ENCODE data around the gene GPR55.

GPR55 gene

DNA sequence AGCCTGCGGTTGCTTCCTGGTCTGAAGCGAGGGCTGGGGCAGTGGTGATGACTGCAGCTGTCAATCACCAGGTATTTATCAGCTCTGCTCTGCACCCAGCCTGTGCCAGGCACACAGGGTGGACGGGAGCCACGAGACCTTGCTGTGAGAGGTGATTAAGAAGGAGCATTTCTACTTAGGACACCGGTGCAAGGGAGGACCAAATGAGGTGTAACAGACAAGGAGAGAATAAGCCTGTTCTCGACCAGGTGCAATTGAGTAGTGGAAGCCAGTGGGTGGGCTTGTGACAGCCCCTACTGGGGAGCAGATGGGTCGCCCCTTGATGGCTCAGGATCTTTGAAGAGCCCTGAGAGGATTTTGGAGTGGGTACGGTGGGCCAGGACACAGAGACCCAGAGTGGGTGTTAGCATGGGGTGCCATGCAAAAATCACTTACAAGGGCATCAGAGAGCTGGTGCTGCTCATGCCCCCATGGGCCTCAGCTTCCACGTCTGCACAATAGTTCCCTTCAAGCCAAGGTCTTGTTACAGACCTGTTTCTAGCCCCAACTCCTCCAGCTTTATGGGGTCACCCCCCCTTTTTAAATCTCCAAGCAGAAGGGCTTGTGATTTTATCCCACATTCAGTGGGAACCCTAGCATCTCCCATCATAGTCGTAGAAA, 24.6 kb downstream of the GPR55 start:
- no peak for DNase-seq (ENCODE audit: low spot score)

DNA sequence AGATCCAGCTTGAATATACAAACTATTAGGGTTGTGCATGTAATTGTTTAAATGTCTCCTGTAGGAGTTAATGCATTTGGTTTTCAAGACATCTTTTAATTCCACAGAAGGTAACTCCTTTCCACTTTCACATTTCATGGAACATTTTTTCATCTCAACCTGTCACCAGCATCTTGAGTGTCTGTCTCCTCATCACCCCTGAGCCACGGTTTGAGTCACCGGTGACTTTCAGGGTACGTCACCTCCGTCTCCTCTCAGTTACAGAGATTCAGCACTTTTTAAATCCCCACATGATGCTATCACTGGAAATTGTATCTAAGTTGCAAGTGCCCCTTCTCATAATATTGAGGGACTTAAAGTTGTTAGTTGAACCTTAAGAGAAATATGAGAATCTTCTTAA, 25.3 kb downstream of the GPR55 start:
- peak; percentile 78 for DNase-seq (ENCODE audit: low spot score)

DNA sequence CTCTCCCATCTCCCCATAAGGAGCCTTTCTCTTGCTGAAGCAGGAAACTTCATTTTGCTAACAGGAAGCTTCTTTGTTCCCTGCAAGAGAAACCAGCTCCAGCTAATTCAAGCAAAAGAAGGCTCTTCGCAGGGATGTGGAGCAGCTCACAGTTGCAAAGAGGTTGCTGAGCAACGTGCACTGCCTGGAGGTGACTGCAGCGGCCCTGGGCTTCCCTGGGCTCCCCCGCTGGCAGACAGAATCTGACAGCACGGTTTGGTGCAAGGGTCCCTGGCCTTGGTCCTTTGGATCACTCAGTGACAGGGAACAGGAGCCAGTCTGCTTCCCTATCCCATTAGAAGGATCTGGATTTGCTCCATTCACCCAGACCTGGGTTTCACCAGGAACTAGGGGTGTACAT, 25.8 kb downstream of the GPR55 start:
- DNase-seq (ENCODE audit: low spot score), result no peak

- no peak for DNase-seq (ENCODE audit: low spot score)
Observed at GRCh38 chr2:230898713-230899091, 26.3 kb downstream of the GPR55 start.

- DNase-seq (ENCODE audit: low spot score), result no peak
Observed at GRCh38 chr2:230898016-230898712, 26.9 kb downstream of the GPR55 start.

DNA sequence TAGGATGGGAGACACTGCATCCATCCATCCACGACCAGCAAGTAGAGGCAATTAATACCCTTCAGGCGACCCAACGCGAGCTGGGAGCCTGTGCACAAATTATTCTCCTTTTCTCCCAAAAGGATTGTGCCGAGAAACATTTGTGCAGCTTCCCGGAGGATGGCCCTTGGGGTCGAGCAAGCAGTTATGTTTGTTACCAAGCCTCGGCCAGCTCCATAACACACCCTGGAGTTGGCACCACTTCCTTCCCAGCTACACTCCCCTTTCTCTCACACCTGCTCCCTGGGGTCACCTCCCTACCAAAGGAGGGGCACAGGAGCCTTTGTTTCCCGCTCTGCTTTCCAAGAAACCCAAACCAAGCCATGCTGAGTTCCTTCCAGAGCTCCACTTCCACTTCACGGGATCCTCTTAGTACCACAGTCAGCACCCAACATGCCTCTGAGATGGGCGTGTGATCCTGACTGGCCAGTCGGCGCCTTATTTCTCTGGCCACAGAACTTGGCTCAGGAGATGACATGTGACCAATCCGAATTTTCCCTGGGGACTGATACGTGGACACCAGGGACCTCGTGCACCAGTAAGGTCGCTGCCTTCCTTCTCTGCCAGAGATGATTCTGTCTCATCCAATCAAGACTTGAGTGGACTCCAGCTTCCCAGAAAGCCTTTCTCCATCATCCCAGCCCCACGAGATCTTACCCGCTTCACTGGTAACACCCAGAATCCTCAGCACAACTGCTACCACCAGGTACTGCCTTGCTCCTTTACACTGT, 28.5 kb downstream of the GPR55 start:
- DNase-seq (ENCODE audit: low spot score), result no peak

DNA sequence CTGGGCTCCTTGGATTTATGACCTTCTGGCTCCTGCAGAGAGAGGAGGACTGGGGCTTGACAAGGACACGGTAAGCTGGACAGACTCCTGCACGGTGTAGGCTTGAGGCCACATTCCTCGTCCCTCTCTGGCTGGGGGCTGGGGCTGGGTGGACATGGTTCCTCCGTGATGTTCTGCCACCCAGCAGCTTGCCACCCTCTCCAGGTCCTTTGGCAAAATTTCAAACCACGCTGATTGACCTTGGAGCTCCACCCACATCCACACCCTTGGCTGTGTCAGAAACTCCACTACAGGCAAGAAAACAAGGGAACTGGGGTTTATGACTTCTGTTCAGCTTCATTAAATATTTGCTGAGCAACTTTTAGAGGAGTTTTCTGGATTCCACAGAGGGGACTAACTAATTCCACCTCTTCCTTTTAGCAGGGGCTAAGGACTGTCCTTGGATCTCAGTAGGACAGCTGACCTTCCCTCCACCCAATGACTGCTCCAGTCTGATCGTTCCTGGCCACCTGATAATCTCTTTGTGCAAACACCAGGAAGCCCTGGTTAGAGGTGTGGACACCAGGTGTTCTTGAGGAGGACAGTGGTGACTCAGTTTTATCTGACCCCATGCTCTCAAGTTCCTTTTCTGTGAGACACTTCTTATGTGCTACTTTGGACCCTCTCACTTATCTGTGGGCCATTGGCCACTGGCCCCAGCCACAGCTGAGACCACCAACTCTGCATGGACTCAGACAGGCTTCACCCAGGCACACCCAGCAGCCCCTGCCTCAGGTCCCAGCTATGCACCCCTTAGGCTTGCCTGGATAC, 29.3 kb downstream of the GPR55 start:
- DNase-seq (ENCODE audit: low spot score), result no peak

DNA sequence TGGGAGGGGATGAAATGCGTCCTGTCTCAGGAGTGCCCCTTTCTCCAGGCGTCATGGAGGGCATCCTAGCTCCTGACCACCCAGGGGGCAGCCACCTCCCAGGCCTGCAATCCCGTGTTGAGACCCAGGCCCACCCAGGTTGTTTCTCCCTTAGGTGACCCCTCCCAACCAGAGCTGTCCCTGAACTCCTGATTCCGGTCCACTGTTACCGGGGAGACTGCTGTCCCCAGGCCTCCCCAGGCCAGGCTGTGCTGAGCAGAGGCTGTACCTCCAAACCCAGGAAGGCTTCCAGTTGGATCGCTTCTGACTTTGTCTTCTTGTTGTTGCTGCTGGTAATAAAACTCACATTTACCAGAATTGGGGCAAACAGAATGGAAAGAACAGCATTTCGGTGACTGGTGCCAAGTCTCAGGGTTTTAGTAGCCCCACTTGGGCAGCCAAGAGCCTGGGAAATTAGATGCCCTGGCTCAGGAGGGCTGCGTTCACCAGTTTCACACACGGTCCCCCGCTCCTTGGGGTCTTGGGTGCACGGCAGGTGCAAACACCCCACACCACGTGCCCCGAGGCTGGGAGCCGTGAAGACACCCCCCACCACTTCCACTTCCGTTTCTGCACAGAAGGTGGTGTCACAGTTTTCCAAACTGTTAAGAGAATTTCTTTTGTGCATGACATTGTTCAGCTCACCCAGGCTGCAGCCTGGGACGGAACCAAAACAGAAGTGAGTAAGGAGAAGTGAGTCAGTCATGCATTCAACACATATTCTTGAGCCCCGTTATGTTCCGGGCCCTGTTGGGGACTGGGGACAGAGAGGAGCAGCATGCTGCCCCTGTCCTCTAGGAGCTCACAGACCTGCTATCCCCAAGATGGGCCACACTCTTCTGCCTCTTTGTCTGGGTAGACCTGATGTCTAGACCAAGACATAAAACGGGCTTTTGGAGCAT, 30.9 kb downstream of the GPR55 start:
- no peak for DNase-seq (ENCODE audit: low spot score)

DNA sequence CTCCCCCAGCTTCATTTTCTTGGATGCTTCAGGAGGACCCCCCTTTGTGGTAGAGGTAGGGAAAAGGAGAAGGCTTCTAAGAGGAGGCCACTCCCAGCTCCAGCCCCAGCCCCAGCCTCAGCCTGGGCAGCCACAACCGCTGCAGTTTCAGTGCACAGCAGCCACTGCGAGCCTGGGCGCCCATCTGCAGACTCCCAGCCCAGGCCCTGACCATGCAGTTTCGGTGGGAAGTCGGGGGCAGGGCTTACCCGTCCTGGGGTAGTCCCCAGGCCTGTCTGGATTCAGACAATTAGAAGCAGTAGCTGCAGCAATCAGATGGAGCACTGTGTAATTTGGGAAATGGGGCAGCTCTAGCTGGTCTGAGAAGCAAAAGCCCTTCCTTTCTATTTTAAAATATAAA, 31.7 kb downstream of the GPR55 start:
- no peak for DNase-seq (ENCODE audit: low spot score)

GRCh38 chr2:230891509-230891908, 33.5 kb downstream of the GPR55 start:
- DNase-seq (ENCODE audit: low spot score), result no peak

DNA sequence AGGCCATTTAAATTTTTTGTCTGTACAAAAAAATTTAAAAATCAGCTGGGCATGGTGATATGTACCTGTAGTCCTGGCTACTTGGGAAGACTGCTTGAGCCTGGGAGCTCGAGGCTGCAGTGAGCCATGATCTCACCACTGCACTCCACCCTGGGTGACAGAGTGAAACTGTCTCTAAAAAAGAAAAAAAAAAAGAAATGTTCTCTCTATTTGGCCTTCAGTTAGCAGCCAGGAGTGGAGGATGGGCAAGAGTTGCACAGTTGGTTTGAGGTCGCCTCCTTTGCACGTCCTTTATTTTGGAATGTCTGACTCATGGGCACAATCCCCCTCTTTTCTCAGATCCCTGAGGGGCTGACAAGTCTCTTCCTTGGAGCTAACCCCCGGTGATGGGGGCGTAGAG, 34.0 kb downstream of the GPR55 start:
- no peak for DNase-seq (ENCODE audit: low spot score)

GRCh38 chr2:230890646-230891045, 34.4 kb downstream of the GPR55 start:
- DNase-seq (ENCODE audit: low spot score), result no peak

DNA sequence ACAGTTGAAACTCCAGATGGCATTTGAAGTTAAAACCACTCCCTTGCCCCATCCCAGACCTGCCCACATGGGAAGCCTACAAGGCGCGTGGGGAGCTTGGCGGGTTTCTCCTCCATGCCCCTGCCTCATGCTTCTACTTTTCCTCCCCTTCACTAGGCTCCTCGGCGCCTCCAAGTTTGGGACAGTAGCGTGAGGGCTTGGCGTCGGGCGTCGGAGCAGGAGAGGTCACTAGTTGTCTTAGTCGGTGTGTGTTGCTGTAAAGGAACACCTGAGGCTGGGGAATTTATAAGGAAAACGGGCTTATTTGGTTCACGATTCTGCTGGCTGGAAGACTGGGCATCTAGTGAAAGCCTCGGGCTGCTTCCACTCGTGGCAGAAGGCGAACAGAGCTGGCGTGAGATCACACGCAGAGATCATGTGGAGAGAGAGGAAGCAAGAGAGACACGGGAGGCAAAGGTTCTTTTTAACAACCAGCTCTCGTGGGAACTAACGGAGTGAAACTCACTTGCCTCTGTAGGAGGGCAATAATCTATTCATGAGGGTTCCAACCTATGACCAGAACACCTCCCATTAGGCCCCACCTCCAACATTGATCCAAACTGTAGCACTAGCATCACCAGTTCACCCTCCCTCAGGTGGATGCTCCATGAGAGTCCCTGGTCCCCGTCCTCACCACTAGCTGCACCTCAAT, 35.0 kb downstream of the GPR55 start:
- DNase-seq (ENCODE audit: low spot score), result no peak

DNA sequence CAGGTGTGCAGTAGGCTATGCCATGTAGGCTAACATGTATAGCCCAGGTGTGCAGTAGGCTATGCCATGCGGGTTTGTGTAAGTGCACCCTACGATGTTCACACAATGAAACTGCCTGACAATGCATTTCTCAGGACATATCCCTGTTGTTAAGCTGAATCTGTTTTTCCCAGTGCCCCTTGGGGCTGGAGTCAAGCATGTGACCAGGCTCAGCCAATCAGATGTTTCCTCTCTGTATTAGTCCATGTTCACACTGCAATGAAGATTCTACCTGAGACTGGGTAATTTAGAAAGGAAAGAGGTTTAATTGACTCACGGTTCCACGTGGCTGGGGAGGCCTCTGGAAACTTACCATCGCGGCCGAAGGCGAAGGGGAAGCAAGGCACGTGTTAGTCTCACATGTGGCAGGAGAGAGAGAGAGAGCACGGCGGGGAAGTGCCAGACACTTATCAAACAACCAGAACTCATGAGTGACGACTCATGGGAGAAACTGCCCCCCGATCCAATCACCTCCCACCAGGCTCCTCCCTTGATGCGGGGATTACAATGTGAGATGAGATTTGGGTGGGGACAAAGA, 36.1 kb downstream of the GPR55 start:
- DNase-seq (ENCODE audit: low spot score), result no peak

GRCh38 chr2:230887342-230887741, 37.7 kb downstream of the GPR55 start:
- no peak for DNase-seq (ENCODE audit: low spot score)

DNA sequence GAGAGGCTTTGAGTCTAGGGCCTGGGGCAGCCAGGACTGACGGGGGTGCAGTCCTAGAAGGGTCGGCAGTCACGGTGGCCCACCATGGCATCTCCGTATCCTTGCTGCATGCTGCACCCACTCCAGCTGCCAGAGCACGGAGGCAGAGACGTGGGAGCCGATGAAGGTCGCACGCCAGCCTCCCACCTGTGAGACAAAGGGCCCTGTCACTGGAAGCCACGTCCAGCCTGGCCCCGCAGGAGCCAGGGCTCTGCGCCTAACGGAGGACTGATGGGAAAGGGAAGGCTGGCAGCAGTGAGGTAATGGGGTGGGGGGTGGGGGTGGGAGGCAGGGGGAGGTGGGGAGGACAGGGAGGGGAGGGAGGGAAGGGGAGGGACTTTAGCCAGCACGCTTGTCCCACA, 38.4 kb downstream of the GPR55 start:
- no peak for DNase-seq (ENCODE audit: low spot score)

DNA sequence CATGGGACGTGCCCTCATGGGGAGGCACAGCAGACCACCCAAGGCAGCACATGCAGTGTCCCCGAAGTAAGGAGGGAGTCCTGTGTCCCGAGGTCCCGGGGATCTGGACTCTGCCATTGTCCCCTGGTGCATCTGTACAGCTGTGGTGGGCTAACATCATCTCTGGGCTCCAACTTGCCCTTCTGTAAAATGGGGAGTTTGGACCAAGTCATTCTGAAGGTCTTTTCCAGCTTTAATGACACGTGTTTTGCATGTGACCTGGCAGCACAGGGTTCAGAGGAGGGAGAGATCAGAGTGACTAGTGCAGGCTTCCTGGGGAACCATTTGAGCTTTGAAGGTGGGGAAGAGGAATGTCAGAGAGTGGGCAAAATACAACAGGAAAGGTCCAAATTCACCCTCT, 38.8 kb downstream of the GPR55 start:
- no peak for DNase-seq (ENCODE audit: low spot score)

DNA sequence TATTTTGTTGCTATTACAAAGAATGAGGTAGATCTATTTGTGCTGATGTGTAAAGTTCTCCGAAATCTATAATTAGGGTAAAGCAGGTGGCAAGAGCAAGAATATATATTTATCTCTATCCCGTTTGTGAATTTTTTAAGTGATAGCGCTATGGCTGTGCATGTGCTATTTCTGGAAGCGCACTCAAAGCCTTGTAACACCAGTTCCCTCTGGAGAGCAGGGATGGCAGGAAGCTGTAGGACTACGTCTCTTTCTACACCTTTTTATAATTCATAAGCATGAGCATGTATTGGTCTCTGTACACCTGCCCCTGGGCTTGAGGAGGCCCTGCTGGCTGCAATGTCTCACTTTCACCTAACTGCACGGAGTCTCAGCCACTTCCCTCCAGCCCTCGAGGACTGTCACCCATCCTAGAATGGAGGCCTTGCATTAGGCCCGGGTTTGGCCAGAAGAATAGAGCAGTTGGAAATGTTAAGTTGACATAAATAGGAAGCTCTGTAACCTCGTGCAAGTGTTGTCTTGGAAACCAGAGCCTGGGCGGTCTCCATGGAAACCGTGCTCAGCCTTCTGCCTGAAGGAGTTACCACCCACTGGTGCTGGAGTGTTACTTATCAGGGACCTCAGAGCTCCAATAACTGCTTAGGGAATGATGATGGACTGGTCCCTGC, 39.4 kb downstream of the GPR55 start:
- no peak for DNase-seq (ENCODE audit: low spot score)

DNA sequence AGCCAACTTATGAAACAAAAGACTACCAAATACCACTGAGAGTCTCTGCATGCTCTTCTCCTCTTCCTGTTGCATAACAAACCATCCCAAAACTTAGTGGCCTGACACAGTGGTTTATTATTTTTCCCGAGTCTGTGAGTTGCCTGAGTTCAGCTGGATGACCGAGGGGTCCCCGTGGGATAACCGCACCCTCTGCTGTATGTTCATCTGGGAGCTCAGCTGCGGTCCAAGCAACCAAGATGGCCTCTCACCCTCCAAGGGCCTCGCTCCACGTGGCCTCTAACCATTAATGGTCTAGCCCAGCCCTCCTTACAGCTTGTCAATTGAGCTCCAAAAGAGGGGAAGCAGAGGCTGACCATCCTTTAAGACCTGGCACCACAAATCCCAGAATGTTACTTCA, 43.2 kb downstream of the GPR55 start:
- no peak for DNase-seq (ENCODE audit: low spot score)

- DNase-seq (ENCODE audit: low spot score), result no peak
Observed at GRCh38 chr2:230879891-230880290, 45.2 kb downstream of the GPR55 start.

All from activated CD4-positive, alpha-beta T cell treated with anti-CD3 and anti-CD28 coated beads, Interleukin-2, Interleukin-4, amounts not matched to agents 100 ng/mL and 50 ng/mL, durations not matched to agents 16 hours and 8 hours (primary cell).